Measurements from ENCODE around the gene CWF19L2. TPM values are rescaled to one million over a fixed set of nuclear protein-coding genes. Genes with fewer than 3 reads are reported as not detected.

The CWF19L2 gene
- total and polyA plus RNA-seq, 2 experiments from 2014 or later, result 20.3 to 27.2 TPM

DNA sequence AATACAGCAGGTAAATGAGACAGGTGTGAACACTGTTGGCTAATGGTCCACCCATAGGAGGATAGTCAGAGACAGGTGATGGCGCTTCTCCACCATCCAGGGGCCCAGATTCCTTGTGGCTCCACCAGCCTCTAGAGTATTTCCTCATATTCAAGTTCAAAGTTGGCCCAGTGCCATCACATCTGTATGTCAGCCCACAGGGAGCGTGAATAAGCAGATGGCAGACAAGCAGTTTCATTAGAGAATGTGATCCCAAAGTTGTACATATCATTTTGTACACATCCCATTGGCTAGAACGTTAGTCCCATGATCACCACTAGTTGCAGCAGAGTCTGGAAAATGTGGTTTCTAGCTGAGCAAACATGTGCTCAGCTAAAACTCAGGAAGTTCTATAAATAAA is 11.0 kb upstream of the CWF19L2 start:
- peaks cover 2% of the 10 kb centered on the region for H3K27me3 Mint-ChIP-seq (ENCODE audit: insufficient read depth, low read depth, poor library complexity)
- H3K9me2 ChIP-seq (ENCODE audit: insufficient read depth), result no peaks in the 10 kb centered on the region
- H3F3A ChIP-seq (replicated peaks; ENCODE audit: low read depth), result no peaks in the 10 kb centered on the region
- peaks cover 2% of the 10 kb centered on the region; the same call in 1 of the 3 replicates for H3K4me1 Mint-ChIP-seq
- H3K4me2 ChIP-seq, result no peak overlapping the region
- H3K4me3 Mint-ChIP-seq, result no peak overlapping the region
- no peaks in the 10 kb centered on the region for H3K9me3 Mint-ChIP-seq
- TF ChIP-seq POLR2AphosphoS5 (IDR thresholded peaks at IDR 0.05; ENCODE audit: low read depth) (no peak), NANOG (IDR thresholded peaks at IDR 0.05; ENCODE audit: borderline replicate concordance) (no peak), STAT1 (IDR thresholded peaks at IDR 0.05; ENCODE audit: unreplicated experiment) (no peak), EZH2phosphoT487 (IDR thresholded peaks at IDR 0.05; ENCODE audit: unreplicated experiment) (no peak), ZNF114 (CRISPR knock-in tag; IDR thresholded peaks at IDR 0.05) (no peak), CREB1 (CRISPR knock-in tag; IDR thresholded peaks at IDR 0.05; ENCODE audit: low read depth) (no peak), REST (IDR thresholded peaks at IDR 0.05; ENCODE audit: unreplicated experiment) (no peak), ZNF331 (CRISPR knock-in tag; IDR thresholded peaks at IDR 0.05; ENCODE audit: low read depth) (no peak), ETS1 (IDR thresholded peaks at IDR 0.05) (no peak), CTCF (conservative IDR thresholded peaks at IDR 0.05; ENCODE audit: low read depth in 2 of 2) (no peak), EZH2 (IDR thresholded peaks at IDR 0.05; ENCODE audit: low read depth, unreplicated experiment) (no peak), JUNB (IDR thresholded peaks at IDR 0.05; ENCODE audit: unreplicated experiment) (no peak)
- TF ChIP-seq, protein P1, sequence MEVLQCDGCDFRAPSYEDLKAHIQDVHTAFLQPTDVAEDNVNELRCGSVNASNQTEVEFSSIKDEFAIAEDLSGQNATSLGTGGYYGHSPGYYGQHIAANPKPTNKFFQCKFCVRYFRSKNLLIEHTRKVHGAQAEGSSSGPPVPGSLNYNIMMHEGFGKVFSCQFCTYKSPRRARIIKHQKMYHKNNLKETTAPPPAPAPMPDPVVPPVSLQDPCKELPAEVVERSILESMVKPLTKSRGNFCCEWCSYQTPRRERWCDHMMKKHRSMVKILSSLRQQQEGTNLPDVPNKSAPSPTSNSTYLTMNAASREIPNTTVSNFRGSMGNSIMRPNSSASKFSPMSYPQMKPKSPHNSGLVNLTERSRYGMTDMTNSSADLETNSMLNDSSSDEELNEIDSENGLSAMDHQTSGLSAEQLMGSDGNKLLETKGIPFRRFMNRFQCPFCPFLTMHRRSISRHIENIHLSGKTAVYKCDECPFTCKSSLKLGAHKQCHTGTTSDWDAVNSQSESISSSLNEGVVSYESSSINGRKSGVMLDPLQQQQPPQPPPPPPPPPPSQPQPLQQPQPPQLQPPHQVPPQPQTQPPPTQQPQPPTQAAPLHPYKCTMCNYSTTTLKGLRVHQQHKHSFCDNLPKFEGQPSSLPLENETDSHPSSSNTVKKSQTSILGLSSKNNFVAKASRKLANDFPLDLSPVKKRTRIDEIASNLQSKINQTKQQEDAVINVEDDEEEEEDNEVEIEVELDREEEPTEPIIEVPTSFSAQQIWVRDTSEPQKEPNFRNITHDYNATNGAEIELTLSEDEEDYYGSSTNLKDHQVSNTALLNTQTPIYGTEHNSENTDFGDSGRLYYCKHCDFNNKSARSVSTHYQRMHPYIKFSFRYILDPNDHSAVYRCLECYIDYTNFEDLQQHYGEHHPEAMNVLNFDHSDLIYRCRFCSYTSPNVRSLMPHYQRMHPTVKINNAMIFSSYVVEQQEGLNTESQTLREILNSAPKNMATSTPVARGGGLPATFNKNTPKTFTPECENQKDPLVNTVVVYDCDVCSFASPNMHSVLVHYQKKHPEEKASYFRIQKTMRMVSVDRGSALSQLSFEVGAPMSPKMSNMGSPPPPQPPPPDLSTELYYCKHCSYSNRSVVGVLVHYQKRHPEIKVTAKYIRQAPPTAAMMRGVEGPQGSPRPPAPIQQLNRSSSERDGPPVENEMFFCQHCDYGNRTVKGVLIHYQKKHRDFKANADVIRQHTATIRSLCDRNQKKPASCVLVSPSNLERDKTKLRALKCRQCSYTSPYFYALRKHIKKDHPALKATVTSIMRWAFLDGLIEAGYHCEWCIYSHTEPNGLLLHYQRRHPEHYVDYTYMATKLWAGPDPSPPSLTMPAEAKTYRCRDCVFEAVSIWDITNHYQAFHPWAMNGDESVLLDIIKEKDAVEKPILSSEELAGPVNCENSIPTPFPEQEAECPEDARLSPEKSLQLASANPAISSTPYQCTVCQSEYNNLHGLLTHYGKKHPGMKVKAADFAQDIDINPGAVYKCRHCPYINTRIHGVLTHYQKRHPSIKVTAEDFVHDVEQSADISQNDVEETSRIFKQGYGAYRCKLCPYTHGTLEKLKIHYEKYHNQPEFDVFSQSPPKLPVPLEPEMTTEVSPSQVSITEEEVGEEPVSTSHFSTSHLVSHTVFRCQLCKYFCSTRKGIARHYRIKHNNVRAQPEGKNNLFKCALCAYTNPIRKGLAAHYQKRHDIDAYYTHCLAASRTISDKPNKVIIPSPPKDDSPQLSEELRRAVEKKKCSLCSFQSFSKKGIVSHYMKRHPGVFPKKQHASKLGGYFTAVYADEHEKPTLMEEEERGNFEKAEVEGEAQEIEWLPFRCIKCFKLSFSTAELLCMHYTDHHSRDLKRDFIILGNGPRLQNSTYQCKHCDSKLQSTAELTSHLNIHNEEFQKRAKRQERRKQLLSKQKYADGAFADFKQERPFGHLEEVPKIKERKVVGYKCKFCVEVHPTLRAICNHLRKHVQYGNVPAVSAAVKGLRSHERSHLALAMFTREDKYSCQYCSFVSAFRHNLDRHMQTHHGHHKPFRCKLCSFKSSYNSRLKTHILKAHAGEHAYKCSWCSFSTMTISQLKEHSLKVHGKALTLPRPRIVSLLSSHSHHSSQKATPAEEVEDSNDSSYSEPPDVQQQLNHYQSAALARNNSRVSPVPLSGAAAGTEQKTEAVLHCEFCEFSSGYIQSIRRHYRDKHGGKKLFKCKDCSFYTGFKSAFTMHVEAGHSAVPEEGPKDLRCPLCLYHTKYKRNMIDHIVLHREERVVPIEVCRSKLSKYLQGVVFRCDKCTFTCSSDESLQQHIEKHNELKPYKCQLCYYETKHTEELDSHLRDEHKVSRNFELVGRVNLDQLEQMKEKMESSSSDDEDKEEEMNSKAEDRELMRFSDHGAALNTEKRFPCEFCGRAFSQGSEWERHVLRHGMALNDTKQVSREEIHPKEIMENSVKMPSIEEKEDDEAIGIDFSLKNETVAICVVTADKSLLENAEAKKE (CRISPR knock-in tag; IDR thresholded peaks at IDR 0.05), result no peak
- no peaks in the 10 kb centered on the region for H3K36me3 ChIP-seq (ENCODE audit: insufficient read depth)
- H3K27ac ChIP-seq (ENCODE audit: low read depth), result no peak overlapping the region
- no peaks in the 10 kb centered on the region for H3K4me1 ChIP-seq (ENCODE audit: insufficient read depth)
- no peak overlapping the region for H3K4me3 ChIP-seq
- H3K79me2 ChIP-seq (replicated peaks; ENCODE audit: insufficient read depth), result no peaks in the 10 kb centered on the region
- no peak overlapping the region for H3K27ac Mint-ChIP-seq
- H3K36me3 Mint-ChIP-seq (ENCODE audit: low read depth), result no peaks in the 10 kb centered on the region
- DNase-seq (ENCODE audit: low spot score) (no peak), ATAC-seq (no peak)
- no peaks in the 10 kb centered on the region; the same call in 1 of the 2 replicates for H4K20me1 ChIP-seq (replicated peaks; ENCODE audit: insufficient read depth)
- no peak overlapping the region for H2AFZ ChIP-seq
- no peaks in the 10 kb centered on the region for H3K27me3 ChIP-seq (ENCODE audit: insufficient read depth)

All from GM23338 (cell line).